GM12891 (cell line): ENCODE data around the gene ATP6V0E2.
A peak's percentile ranks its signal among the peaks of the same experiment; 100 is the strongest.

Experiments used
- DNase-seq: peaks from one replicate; pipeline ENCODE4 v3.0.0; 2011; ENCODE audit warnings: low spot score; ENCODE audit not compliant: insufficient read length
- FAIRE-seq: peaks from 2 replicates; lab custom pipeline; 2011; peaks lifted over from hg19 to GRCh38; lab: Jason Lieb, UNC
- PAX5 ChIP-seq: IDR thresholded peaks from 2 replicates; pipeline ENCODE4 v1.6.1; 2011; ENCODE audit warnings: low read length, moderate library complexity, mild to moderate bottlenecking; ENCODE audit not compliant: insufficient read depth, severe bottlenecking
- POLR2A ChIP-seq: IDR thresholded peaks from 2 replicates; pipeline ENCODE4 v1.6.1; 2011; ENCODE audit warnings: low read depth, low read length, control low read depth
- POLR2AphosphoS5 ChIP-seq: IDR thresholded peaks from 2 replicates; pipeline ENCODE4 v1.6.1; 2011; ENCODE audit warnings: low read depth, low read length, control low read depth
- POU2F2 ChIP-seq: IDR thresholded peaks from 2 replicates; pipeline ENCODE4 v1.6.1; 2011; ENCODE audit warnings: low read depth, mild to moderate bottlenecking, control low read depth, low read length, moderate library complexity
- SPI1 ChIP-seq: IDR thresholded peaks from 2 replicates; pipeline ENCODE4 v1.6.1; 2011; ENCODE audit warnings: low read depth, low read length, control low read depth
- TAF1 ChIP-seq: IDR thresholded peaks from 2 replicates; pipeline ENCODE4 v1.6.1; 2011; ENCODE audit warnings: low read depth, low read length, control low read depth

The ATP6V0E2 gene

GRCh38 chr7:149838992-149839408 is 34.8 kb upstream of the ATP6V0E2 start:
- DNase-seq, result no peak

GRCh38 chr7:149839933-149840332 is 33.8 kb upstream of the ATP6V0E2 start:
- FAIRE-seq (no peak), DNase-seq (no peak)
- TF ChIP-seq PAX5 (no peak), TAF1 (no peak), POU2F2 (no peak), POLR2A (no peak), POLR2AphosphoS5 (no peak), SPI1 (no peak)

More at GRCh38 chr7:149838992-149839408, 34.8 kb upstream of the ATP6V0E2 start:
- FAIRE-seq, result no peak
- no peak for TF ChIP-seq PAX5
- no peak for TF ChIP-seq TAF1
- TF ChIP-seq POLR2A, result no peak
- TF ChIP-seq POLR2AphosphoS5, result no peak
- TF ChIP-seq SPI1, result no peak

- TF ChIP-seq POU2F2 (no peak), POLR2A (no peak), SPI1 (no peak), POLR2AphosphoS5 (no peak), PAX5 (no peak), TAF1 (no peak)
- no peak for FAIRE-seq
- DNase-seq, result no peak
These were observed 30.2 kb upstream of the ATP6V0E2 start for GRCh38 chr7:149843566-149843965.

GRCh38 chr7:149844445-149844844 is 29.3 kb upstream of the ATP6V0E2 start:
- DNase-seq (no peak), FAIRE-seq (no peak)
- TF ChIP-seq POLR2A (no peak), SPI1 (no peak), PAX5 (no peak), TAF1 (no peak), POLR2AphosphoS5 (no peak), POU2F2 (no peak)

- FAIRE-seq, result no peak
- TF ChIP-seq PAX5 (no peak), POLR2AphosphoS5 (no peak)
These were observed 28.4 kb upstream of the ATP6V0E2 start for GRCh38 chr7:149845257-149845980.

GRCh38 chr7:149846021-149846420 is 27.7 kb upstream of the ATP6V0E2 start:
- DNase-seq, result no peak
- TF ChIP-seq POLR2A, result no peak
- no peak for TF ChIP-seq POU2F2
- no peak for TF ChIP-seq POLR2AphosphoS5
- no peak for TF ChIP-seq TAF1
- TF ChIP-seq SPI1, result no peak
- TF ChIP-seq PAX5, result no peak
- no peak for FAIRE-seq

More at GRCh38 chr7:149845257-149845980, 28.4 kb upstream of the ATP6V0E2 start:
- no peak for DNase-seq

GRCh38 chr7:149846436-149847046 is 27.2 kb upstream of the ATP6V0E2 start:
- FAIRE-seq, result peak; percentile 85
- TF ChIP-seq SPI1 (peak; percentile 69), POU2F2 (no peak), TAF1 (no peak), PAX5 (no peak), POLR2A (no peak), POLR2AphosphoS5 (no peak)
- no peak for DNase-seq

GRCh38 chr7:149849174-149849573 is 24.6 kb upstream of the ATP6V0E2 start:
- no peak for FAIRE-seq
- TF ChIP-seq SPI1, result no peak
- no peak for TF ChIP-seq PAX5
- no peak for TF ChIP-seq POU2F2
- no peak for TF ChIP-seq POLR2AphosphoS5
- no peak for DNase-seq

GRCh38 chr7:149850007-149850594 is 23.7 kb upstream of the ATP6V0E2 start:
- FAIRE-seq, result no peak
- TF ChIP-seq TAF1, result no peak

GRCh38 chr7:149850716-149851115 is 23.1 kb upstream of the ATP6V0E2 start:
- no peak for FAIRE-seq
- TF ChIP-seq SPI1, result no peak
- no peak for TF ChIP-seq TAF1
- no peak for TF ChIP-seq POLR2AphosphoS5
- no peak for TF ChIP-seq POLR2A
- TF ChIP-seq PAX5, result no peak
- TF ChIP-seq POU2F2, result no peak
- no peak for DNase-seq

More at GRCh38 chr7:149850007-149850594, 23.7 kb upstream of the ATP6V0E2 start:
- DNase-seq, result no peak
